Esophagus muscularis mucosa (tissue), 3 donors: ENCODE measurements around the gene PGLYRP3.

ENCODE experiments used
- CTCF ChIP-seq, 3 experiments: fragments of 200-600 bp in 2 of 3; fragments of 450-650 bp in 1 of 3; sonication (generic) in 2 of 3; IDR thresholded peaks; one replicate each; pipeline ENCODE4 v1.5.1; 2017 to 2019; ENCODE audit warnings: antibody characterized with exemption in 3 of 3, mild to moderate bottlenecking in 2 of 3, moderate library complexity in 1 of 3
- POLR2A ChIP-seq: fragments of 450-650 bp; IDR thresholded peaks from one replicate; pipeline ENCODE4 v1.6.1; 2017; ENCODE audit warnings: antibody characterized with exemption, moderate library complexity, mild to moderate bottlenecking, low read depth
- POLR2AphosphoS5 ChIP-seq, 2 donors: sonication (generic); formaldehyde crosslinking; IDR thresholded peaks; one replicate each; pipeline ENCODE4 v1.6.1; 2017; ENCODE audit warnings: antibody characterized with exemption in 2 of 2

- no peak for TF ChIP-seq CTCF (IDR thresholded peaks at IDR 0.05)
- TF ChIP-seq POLR2A: no peak
- TF ChIP-seq POLR2AphosphoS5 (IDR thresholded peaks at IDR 0.05): no peak
Measured at GRCh38 chr1:153341431-153341934, 28.7 kb upstream of the PGLYRP3 start.
